Measurements from ENCODE around the gene PTPN12.
"Not testable (repeated sequence)": the region's sequence is repeated elsewhere in the genome, so short reads cannot be mapped to it uniquely, and the experiment has no call there.

PTPN12 gene

DNA sequence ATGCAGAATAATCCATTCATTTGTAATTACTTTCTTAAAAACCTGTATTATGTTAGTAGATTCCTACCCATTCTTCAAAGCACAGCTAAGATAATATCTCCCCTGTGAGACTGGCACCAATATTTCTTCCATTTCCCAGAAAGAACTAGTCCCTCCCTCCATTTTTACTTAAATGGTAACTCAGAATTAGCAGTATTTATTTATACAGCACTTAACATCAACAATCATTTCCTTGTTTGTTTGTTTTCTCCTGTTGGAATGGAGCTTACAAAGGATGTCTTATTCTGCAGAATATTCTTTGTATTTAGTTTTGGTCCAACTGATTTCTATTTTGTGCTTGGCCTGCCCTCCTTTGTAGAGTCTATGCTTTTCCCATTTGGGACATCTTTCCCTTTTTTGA lies 32.1 kb upstream of the PTPN12 start:
- no peak for DNase-seq (ENCODE audit: low spot score)
- H3K4me3 ChIP-seq (ENCODE audit: severe bottlenecking) = no peak overlapping the region
- no peak overlapping the region for H3K27ac ChIP-seq (ENCODE audit: poor library complexity, severe bottlenecking)
- no peaks in the 10 kb centered on the region for H3K36me3 ChIP-seq (ENCODE audit: low read depth)
- no peaks in the 10 kb centered on the region for H3K27me3 ChIP-seq (ENCODE audit: insufficient read depth, poor library complexity, severe bottlenecking)
- H3K4me1 ChIP-seq (ENCODE audit: insufficient read depth, poor library complexity, severe bottlenecking) = no peaks in the 10 kb centered on the region
- H3K9me3 ChIP-seq (ENCODE audit: severe bottlenecking) = no peaks in the 10 kb centered on the region
- TF ChIP-seq, protein P1, sequence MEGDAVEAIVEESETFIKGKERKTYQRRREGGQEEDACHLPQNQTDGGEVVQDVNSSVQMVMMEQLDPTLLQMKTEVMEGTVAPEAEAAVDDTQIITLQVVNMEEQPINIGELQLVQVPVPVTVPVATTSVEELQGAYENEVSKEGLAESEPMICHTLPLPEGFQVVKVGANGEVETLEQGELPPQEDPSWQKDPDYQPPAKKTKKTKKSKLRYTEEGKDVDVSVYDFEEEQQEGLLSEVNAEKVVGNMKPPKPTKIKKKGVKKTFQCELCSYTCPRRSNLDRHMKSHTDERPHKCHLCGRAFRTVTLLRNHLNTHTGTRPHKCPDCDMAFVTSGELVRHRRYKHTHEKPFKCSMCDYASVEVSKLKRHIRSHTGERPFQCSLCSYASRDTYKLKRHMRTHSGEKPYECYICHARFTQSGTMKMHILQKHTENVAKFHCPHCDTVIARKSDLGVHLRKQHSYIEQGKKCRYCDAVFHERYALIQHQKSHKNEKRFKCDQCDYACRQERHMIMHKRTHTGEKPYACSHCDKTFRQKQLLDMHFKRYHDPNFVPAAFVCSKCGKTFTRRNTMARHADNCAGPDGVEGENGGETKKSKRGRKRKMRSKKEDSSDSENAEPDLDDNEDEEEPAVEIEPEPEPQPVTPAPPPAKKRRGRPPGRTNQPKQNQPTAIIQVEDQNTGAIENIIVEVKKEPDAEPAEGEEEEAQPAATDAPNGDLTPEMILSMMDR (IDR thresholded peaks at IDR 0.05; ENCODE audit: poor library complexity, severe bottlenecking) = no peak
- ATAC-seq (ENCODE audit: low read depth) = no peak

DNA sequence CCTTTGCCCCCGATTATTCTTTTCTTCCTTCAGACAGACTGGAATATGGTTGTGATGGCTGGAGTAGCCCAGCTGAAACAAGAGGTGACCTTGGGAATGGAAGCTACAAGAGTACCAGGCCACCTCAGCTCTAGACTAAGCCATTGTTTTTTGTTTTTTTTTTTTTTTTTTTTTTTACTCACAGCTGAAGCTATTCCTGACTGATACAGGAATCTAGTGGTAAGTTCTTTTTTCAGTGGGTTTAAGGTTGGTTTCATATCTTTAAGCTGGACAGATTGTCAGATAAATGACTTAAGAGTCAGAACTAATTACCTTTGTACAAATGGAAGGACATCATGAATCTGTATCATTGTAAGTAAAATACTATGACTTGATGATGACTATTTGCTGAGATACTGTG lies 30.2 kb upstream of the PTPN12 start:
- Histone ChIP-seq H3K4me3 (ENCODE audit: severe bottlenecking) (no peak overlapping the region), H3K27ac (ENCODE audit: poor library complexity, severe bottlenecking) (no peak overlapping the region), H3K27me3 (ENCODE audit: insufficient read depth, poor library complexity, severe bottlenecking) (no peaks in the 10 kb centered on the region), H3K4me1 (ENCODE audit: insufficient read depth, poor library complexity, severe bottlenecking) (no peaks in the 10 kb centered on the region), H3K9me3 (ENCODE audit: severe bottlenecking) (no peaks in the 10 kb centered on the region), H3K36me3 (ENCODE audit: low read depth) (no peaks in the 10 kb centered on the region)
- ATAC-seq (ENCODE audit: low read depth) = no peak
- no peak for DNase-seq (ENCODE audit: low spot score)
- TF ChIP-seq, protein P1 (IDR thresholded peaks at IDR 0.05; ENCODE audit: poor library complexity, severe bottlenecking) = no peak

DNA sequence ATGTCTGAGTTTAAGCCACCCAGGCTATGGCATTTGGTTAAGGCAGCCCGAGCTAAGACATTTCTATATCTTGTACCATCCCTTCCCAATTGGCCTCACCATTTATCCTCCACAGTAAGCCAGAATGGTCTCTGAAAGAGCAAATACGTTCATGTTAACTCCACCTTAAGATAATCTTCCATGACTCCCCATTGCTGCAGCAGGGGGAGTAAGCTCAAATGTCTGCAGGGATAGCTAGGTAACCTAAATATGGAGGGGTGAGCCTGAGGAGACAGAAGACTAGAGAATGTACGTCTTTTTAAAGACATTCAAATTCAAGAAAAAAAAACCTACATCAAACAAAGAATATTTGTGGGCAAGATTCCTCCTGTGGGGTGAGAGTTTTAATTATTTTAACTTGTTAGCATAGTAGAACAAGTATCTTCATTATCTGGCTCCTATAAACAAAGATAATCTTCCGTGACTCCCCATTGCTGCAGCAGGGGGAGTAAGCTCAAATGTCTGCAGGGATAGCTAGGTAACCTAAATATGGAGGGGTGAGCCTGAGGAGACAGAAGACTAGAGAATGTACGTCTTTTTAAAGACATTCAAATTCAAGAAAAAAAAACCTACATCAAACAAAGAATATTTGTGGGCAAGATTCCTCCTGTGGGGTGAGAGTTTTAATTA lies 24.0 kb upstream of the PTPN12 start:
- ATAC-seq (ENCODE audit: low read depth); DNase-seq (ENCODE audit: low spot score); H3K9me3 ChIP-seq (ENCODE audit: severe bottlenecking); H3K4me3 ChIP-seq (ENCODE audit: severe bottlenecking); H3K27ac ChIP-seq (ENCODE audit: poor library complexity, severe bottlenecking); H3K4me1 ChIP-seq (ENCODE audit: insufficient read depth, poor library complexity, severe bottlenecking); H3K27me3 ChIP-seq (ENCODE audit: insufficient read depth, poor library complexity, severe bottlenecking); H3K36me3 ChIP-seq (ENCODE audit: low read depth): not testable (repeated sequence)

DNA sequence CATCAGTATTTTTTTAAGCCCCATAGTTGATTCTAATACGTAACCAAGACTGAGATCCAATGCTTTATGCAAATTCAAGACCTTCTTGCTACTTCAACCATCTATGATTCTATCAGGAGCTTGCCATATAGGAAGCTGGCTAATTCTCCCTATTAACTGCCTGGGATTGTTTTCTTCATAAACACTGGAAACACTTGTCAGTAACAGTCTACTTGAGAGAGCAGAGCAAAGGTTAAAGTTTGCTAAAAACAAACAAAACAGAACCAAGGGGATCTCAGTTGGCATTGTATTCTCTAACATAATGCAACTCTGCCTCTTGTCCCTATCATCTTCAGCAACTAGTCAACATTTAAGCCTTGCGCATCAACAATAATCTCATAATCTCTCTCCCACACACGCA lies 21.0 kb upstream of the PTPN12 start:
- Histone ChIP-seq H3K36me3 (ENCODE audit: low read depth) (no peaks in the 10 kb centered on the region), H3K27ac (ENCODE audit: poor library complexity, severe bottlenecking) (no peak overlapping the region), H3K4me1 (ENCODE audit: insufficient read depth, poor library complexity, severe bottlenecking) (no peaks in the 10 kb centered on the region), H3K9me3 (ENCODE audit: severe bottlenecking) (no peaks in the 10 kb centered on the region), H3K4me3 (ENCODE audit: severe bottlenecking) (no peak overlapping the region), H3K27me3 (ENCODE audit: insufficient read depth, poor library complexity, severe bottlenecking) (no peaks in the 10 kb centered on the region)
- DNase-seq (ENCODE audit: low spot score) (no peak), ATAC-seq (ENCODE audit: low read depth) (no peak)
- TF ChIP-seq, protein P1 (IDR thresholded peaks at IDR 0.05; ENCODE audit: poor library complexity, severe bottlenecking) = no peak

DNA sequence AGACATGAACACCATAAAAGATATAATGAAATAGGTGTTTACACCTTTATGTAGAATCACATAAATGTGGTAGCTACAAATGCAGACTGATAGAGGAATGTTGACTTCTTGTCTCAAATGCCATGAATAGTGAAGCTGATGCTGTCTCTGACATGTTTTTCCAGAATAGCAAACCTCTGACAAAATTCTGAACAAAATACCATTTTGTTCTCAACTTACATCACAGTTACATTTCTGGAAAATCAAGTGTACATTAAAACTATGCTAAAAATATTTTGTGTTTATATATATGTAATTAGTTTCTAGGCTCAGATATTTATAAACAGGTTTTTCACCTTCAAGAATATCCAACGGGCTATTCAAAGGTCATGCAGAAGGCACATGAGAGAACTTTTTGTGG lies 16.8 kb upstream of the PTPN12 start:
- H3K9me3 ChIP-seq (ENCODE audit: severe bottlenecking) = no peaks in the 10 kb centered on the region
- no peaks in the 10 kb centered on the region for H3K4me1 ChIP-seq (ENCODE audit: insufficient read depth, poor library complexity, severe bottlenecking)
- TF ChIP-seq, protein P1 (IDR thresholded peaks at IDR 0.05; ENCODE audit: poor library complexity, severe bottlenecking) = no peak
- no peaks in the 10 kb centered on the region for H3K36me3 ChIP-seq (ENCODE audit: low read depth)
- ATAC-seq (ENCODE audit: low read depth) (no peak), DNase-seq (ENCODE audit: low spot score) (no peak)
- no peak overlapping the region for H3K4me3 ChIP-seq (ENCODE audit: severe bottlenecking)
- no peaks in the 10 kb centered on the region for H3K27me3 ChIP-seq (ENCODE audit: insufficient read depth, poor library complexity, severe bottlenecking)
- no peak overlapping the region for H3K27ac ChIP-seq (ENCODE audit: poor library complexity, severe bottlenecking)

DNA sequence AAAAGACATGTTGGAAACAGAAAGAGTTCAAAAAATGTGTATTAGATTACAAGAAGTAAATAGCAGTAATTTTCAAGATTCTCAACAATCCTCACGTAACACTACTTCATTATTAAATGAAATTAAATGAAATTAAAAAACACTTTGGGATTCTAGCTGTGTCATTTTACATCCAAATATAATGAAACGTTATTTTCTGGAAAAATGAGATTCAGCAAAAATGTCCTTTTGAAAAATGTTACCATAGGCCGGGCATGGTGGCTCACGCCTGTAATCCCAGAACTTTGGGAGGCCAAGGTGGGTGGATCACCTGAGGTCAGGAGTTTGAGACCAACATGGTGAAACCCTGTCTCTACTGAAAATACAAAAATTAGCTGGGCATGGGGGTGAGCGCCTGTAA lies 15.6 kb upstream of the PTPN12 start:
- ATAC-seq (ENCODE audit: low read depth); H3K27ac ChIP-seq (ENCODE audit: poor library complexity, severe bottlenecking); H3K4me1 ChIP-seq (ENCODE audit: insufficient read depth, poor library complexity, severe bottlenecking); H3K9me3 ChIP-seq (ENCODE audit: severe bottlenecking); H3K36me3 ChIP-seq (ENCODE audit: low read depth); DNase-seq (ENCODE audit: low spot score); H3K27me3 ChIP-seq (ENCODE audit: insufficient read depth, poor library complexity, severe bottlenecking); H3K4me3 ChIP-seq (ENCODE audit: severe bottlenecking): not testable (repeated sequence)

Measured in RWPE2 (cell line).